ENCODE data around the gene EMC9. TPM values are rescaled to one million over a fixed set of nuclear protein-coding genes. Genes with fewer than 3 reads are reported as not detected.

EMC9 gene
- total and polyA plus RNA-seq, 4 donors, result 8.6 to 17.8 (median 13.4) TPM

- 97% methylated on average over 4 of the region's 4 CpGs for WGBS
- DNase-seq (ENCODE audit: low spot score), result no peak
- Histone ChIP-seq H3K4me3 (ENCODE audit: low read depth in 1 of 3, low read length in 3 of 3) (no peak overlapping the region), H3K9me3 (ENCODE audit: control insufficient read depth in 4 of 4, low read length in 3 of 4) (no peaks in the 10 kb centered on the region), H3K36me3 (ENCODE audit: control insufficient read depth in 4 of 4, insufficient read depth in 3 of 4, low read depth in 1 of 4, low read length in 3 of 4) (peaks cover 28 to 60% (median 54%) of the 10 kb centered on the region in 4 donors), H3K4me1 (ENCODE audit: control insufficient read depth in 4 of 4, insufficient read depth in 4 of 4, low read length in 3 of 4) (peaks cover 0 to 14% (median 9%) of the 10 kb centered on the region in 4 donors), H3K27ac (ENCODE audit: low read depth in 1 of 2, low read length in 2 of 2) (no peak overlapping the region), H3K9ac (ENCODE audit: low read depth in 1 of 2, low read length in 2 of 2) (no peak overlapping the region), H3K27me3 (ENCODE audit: control insufficient read depth in 4 of 4, insufficient read depth in 4 of 4, low read length in 3 of 4) (no peaks in the 10 kb centered on the region)
- TF ChIP-seq CTCF (IDR thresholded peaks at IDR 0.05; ENCODE audit: low read depth, low read length, missing input control), result no peak
- no peak for TF ChIP-seq FOXA2 (IDR thresholded peaks at IDR 0.05)
- no peak for TF ChIP-seq NR2F2 (IDR thresholded peaks at IDR 0.05)
- TF ChIP-seq SP1 (IDR thresholded peaks at IDR 0.05), result no peak
These were observed 19.0 kb downstream of the EMC9 start for GRCh38 chr14:24122416-24122815.

- no peak for DNase-seq (ENCODE audit: low spot score)
- Histone ChIP-seq H3K9me3 (ENCODE audit: control insufficient read depth in 4 of 4, low read length in 3 of 4) (no peaks in the 10 kb centered on the region), H3K4me1 (ENCODE audit: control insufficient read depth in 4 of 4, insufficient read depth in 4 of 4, low read length in 3 of 4) (peaks cover 3 to 26% (median 20%) of the 10 kb centered on the region in 4 donors), H3K27ac (ENCODE audit: low read depth in 1 of 2, low read length in 2 of 2) (no peak overlapping the region), H3K9ac (ENCODE audit: low read depth in 1 of 2, low read length in 2 of 2) (no peak overlapping the region), H3K36me3 (ENCODE audit: control insufficient read depth in 4 of 4, insufficient read depth in 3 of 4, low read depth in 1 of 4, low read length in 3 of 4) (peaks cover 28 to 60% (median 54%) of the 10 kb centered on the region in 4 donors), H3K27me3 (ENCODE audit: control insufficient read depth in 4 of 4, insufficient read depth in 4 of 4, low read length in 3 of 4) (no peaks in the 10 kb centered on the region), H3K4me3 (ENCODE audit: low read depth in 1 of 3, low read length in 3 of 3) (no peak overlapping the region)
- WGBS, result 96% methylated on average over 8 of the region's 8 CpGs
- TF ChIP-seq RXRA (IDR thresholded peaks at IDR 0.05) (no peak), ZBTB33 (IDR thresholded peaks at IDR 0.05) (no peak), HNF4A (conservative IDR thresholded peaks at IDR 0.05) (no peak), CTCF (IDR thresholded peaks at IDR 0.05; ENCODE audit: low read depth, low read length, missing input control) (no peak), ATF3 (IDR thresholded peaks at IDR 0.05) (no peak)
These were observed 20.2 kb downstream of the EMC9 start for GRCh38 chr14:24121210-24121609.

- 98% methylated on average over 6 of the region's 6 CpGs for WGBS
These were observed 21.7 kb downstream of the EMC9 start for GRCh38 chr14:24119691-24120090.

More at GRCh38 chr14:24119691-24120090, 21.7 kb downstream of the EMC9 start:
- Histone ChIP-seq H3K27me3 (ENCODE audit: control insufficient read depth in 4 of 4, insufficient read depth in 4 of 4, low read length in 3 of 4) (no peaks in the 10 kb centered on the region), H3K36me3 (ENCODE audit: control insufficient read depth in 4 of 4, insufficient read depth in 3 of 4, low read depth in 1 of 4, low read length in 3 of 4) (peaks cover 28 to 60% (median 54%) of the 10 kb centered on the region in 4 donors), H3K4me1 (ENCODE audit: control insufficient read depth in 4 of 4, insufficient read depth in 4 of 4, low read length in 3 of 4) (peaks cover 3 to 34% (median 28%) of the 10 kb centered on the region in 4 donors), H3K9ac (ENCODE audit: low read depth in 1 of 2, low read length in 2 of 2) (no peak overlapping the region), H3K4me3 (ENCODE audit: low read depth in 1 of 3, low read length in 3 of 3) (no peak overlapping the region), H3K9me3 (ENCODE audit: control insufficient read depth in 4 of 4, low read length in 3 of 4) (no peaks in the 10 kb centered on the region), H3K27ac (ENCODE audit: low read depth in 1 of 2, low read length in 2 of 2) (no peak overlapping the region)
- no peak for DNase-seq (ENCODE audit: low spot score)
- TF ChIP-seq RXRA (IDR thresholded peaks at IDR 0.05) (no peak), REST (IDR thresholded peaks at IDR 0.05) (no peak), EGR1 (IDR thresholded peaks at IDR 0.05; ENCODE audit: low read depth in 2 of 2) (no peak), ATF3 (IDR thresholded peaks at IDR 0.05) (no peak), CTCF (IDR thresholded peaks at IDR 0.05; ENCODE audit: low read depth, low read length, missing input control) (no peak), MAX (IDR thresholded peaks at IDR 0.05) (no peak), NR2F2 (IDR thresholded peaks at IDR 0.05) (no peak)

Measured in liver (tissue), 9 donors.